H9 (cell line): ENCODE results near the gene SPEG. TPM values are rescaled to one million over a fixed set of nuclear protein-coding genes. Genes with fewer than 3 reads are reported as not detected.
A peak's percentile ranks its signal among the peaks of the same experiment; 100 is the strongest.

Experiments
- DNase-seq: peaks from one replicate; pipeline ENCODE4 v3.0.0-alpha.2; 2017
- H2AFZ ChIP-seq: one replicate; pipeline ENCODE4 v1.6.1; 2013; ENCODE audit warnings: mild to moderate bottlenecking, low read length, control low read depth, moderate library complexity
- H2AK5ac ChIP-seq: 2 replicates; pipeline ENCODE4 v1.6.1; 2013; ENCODE audit warnings: low read length, control low read depth, mixed read lengths; ENCODE audit not compliant: insufficient read length
- H2BK120ac ChIP-seq: one replicate; pipeline ENCODE4 v1.6.1; 2013; ENCODE audit warnings: low read depth, mild to moderate bottlenecking, low read length, control low read depth, inconsistent platforms; ENCODE audit not compliant: poor library complexity, severe bottlenecking
- H2BK12ac ChIP-seq: 2 replicates; pipeline ENCODE4 v1.6.1; 2013; ENCODE audit warnings: low read length, control low read depth, mixed read lengths, low read depth; ENCODE audit not compliant: insufficient read length
- H2BK15ac ChIP-seq: 2 replicates; pipeline ENCODE4 v1.6.1; 2013; ENCODE audit warnings: low read depth, low read length, control low read depth
- H2BK20ac ChIP-seq: one replicate; pipeline ENCODE4 v1.6.1; 2013; ENCODE audit warnings: low read depth, mild to moderate bottlenecking, low read length, control low read depth, inconsistent platforms; ENCODE audit not compliant: poor library complexity, severe bottlenecking
- H2BK5ac ChIP-seq: 2 replicates; pipeline ENCODE4 v1.6.1; 2013; ENCODE audit warnings: low read length, control low read depth, mixed read lengths; ENCODE audit not compliant: insufficient read length
- H3K14ac ChIP-seq: 2 replicates; pipeline ENCODE4 v1.6.1; 2013; ENCODE audit warnings: low read length, control low read depth; ENCODE audit not compliant: insufficient read depth
- H3K18ac ChIP-seq: 2 replicates; pipeline ENCODE4 v1.6.1; 2013; ENCODE audit warnings: low read depth, mild to moderate bottlenecking, mixed read lengths, low read length, control low read depth; ENCODE audit not compliant: insufficient read length
- H3K23ac ChIP-seq: 2 replicates; pipeline ENCODE4 v1.6.1; 2013; ENCODE audit warnings: low read length, control low read depth, mixed read lengths, low read depth; ENCODE audit not compliant: insufficient read length
- H3K23me2 ChIP-seq: 2 replicates; pipeline ENCODE4 v1.6.1; 2013; ENCODE audit warnings: low read depth, mild to moderate bottlenecking, mixed read lengths, low read length, control low read depth; ENCODE audit not compliant: insufficient read length, poor library complexity, severe bottlenecking
- H3K27ac ChIP-seq: 2 replicates; pipeline ENCODE4 v1.5.1; 2013; ENCODE audit warnings: low read length, control low read depth, mixed read lengths, low read depth; ENCODE audit not compliant: insufficient read length
- H3K27me3 ChIP-seq: 2 replicates; pipeline ENCODE4 v1.6.1; 2013; ENCODE audit warnings: low read length, control low read depth, inconsistent platforms; ENCODE audit not compliant: insufficient read depth
- H3K4ac ChIP-seq: 2 replicates; pipeline ENCODE4 v1.6.1; 2013; ENCODE audit warnings: low read depth, mild to moderate bottlenecking, control low read depth, inconsistent platforms, low read length, moderate library complexity
- H3K4me1 ChIP-seq: 2 replicates; pipeline ENCODE4 v1.6.1; 2013; ENCODE audit warnings: low read length, control low read depth, inconsistent platforms; ENCODE audit not compliant: insufficient read depth
- H3K4me2 ChIP-seq: 2 replicates; pipeline ENCODE4 v1.6.1; 2013; ENCODE audit warnings: low read length, control low read depth, mixed read lengths; ENCODE audit not compliant: insufficient read length, insufficient read depth
- H3K56ac ChIP-seq: 2 replicates; pipeline ENCODE4 v1.6.1; 2013; ENCODE audit warnings: low read depth, mild to moderate bottlenecking, mixed read lengths, low read length, control low read depth; ENCODE audit not compliant: insufficient read length
- H3K79me1 ChIP-seq: 2 replicates; pipeline ENCODE4 v1.6.1; 2013; ENCODE audit warnings: low read depth, mild to moderate bottlenecking, moderate library complexity, low read length, control low read depth, inconsistent platforms; ENCODE audit not compliant: insufficient read depth, poor library complexity, severe bottlenecking
- H3K79me2 ChIP-seq: 2 replicates; pipeline ENCODE4 v1.6.1; 2013; ENCODE audit warnings: low read length, control low read depth, inconsistent platforms; ENCODE audit not compliant: insufficient read depth
- H3K9ac ChIP-seq: 2 replicates; pipeline ENCODE4 v1.6.1; 2013; ENCODE audit warnings: low read length, control low read depth, mixed read lengths; ENCODE audit not compliant: insufficient read length; ENCODE audit errors: extremely low read depth
- H3K9me3 ChIP-seq: one replicate; pipeline ENCODE4 v1.6.1; 2013; ENCODE audit warnings: low read depth, low read length, inconsistent platforms; ENCODE audit not compliant: control insufficient read depth
- H3T11ph ChIP-seq: one replicate; pipeline ENCODE4 v1.6.1; 2013; ENCODE audit warnings: mild to moderate bottlenecking, low read length, control low read depth, inconsistent platforms
- H4K20me1 ChIP-seq: one replicate; pipeline ENCODE4 v1.6.1; 2013; ENCODE audit not compliant: control insufficient read depth, insufficient read length, insufficient read depth
- H4K5ac ChIP-seq: 2 replicates; pipeline ENCODE4 v1.6.1; 2013; ENCODE audit warnings: low read depth, mild to moderate bottlenecking, mixed read lengths, low read length, control low read depth; ENCODE audit not compliant: insufficient read length
- H4K8ac ChIP-seq: replicated peaks from 2 replicates; pipeline ENCODE4 v1.6.1; 2013; ENCODE audit warnings: low read length, control low read depth, mixed read lengths, low read depth; ENCODE audit not compliant: insufficient read length
- H4K91ac ChIP-seq: 2 replicates; pipeline ENCODE4 v1.6.1; 2013; ENCODE audit warnings: low read depth, mild to moderate bottlenecking, moderate library complexity, mixed read lengths, low read length, control low read depth; ENCODE audit not compliant: insufficient read length
- H3K27ac Mint-ChIP-seq, 3 experiments: 2 replicates in 2 of 3; 3 replicates in 1 of 3; pipeline ENCODE4 v1.8.0; 2020 to 2021; ENCODE audit warnings: mixed read lengths in 3 of 3, mild to moderate bottlenecking in 1 of 3, moderate library complexity in 1 of 3
- H3K27me3 Mint-ChIP-seq: 2 replicates; pipeline ENCODE4 v1.8.0; 2021; ENCODE audit warnings: low read depth, mild to moderate bottlenecking, moderate library complexity, mixed read lengths
- H3K36me3 Mint-ChIP-seq, 3 experiments: 2 replicates in 2 of 3; 3 replicates in 1 of 3; pipeline ENCODE4 v1.8.0; 2020 to 2021; ENCODE audit warnings: low read depth in 3 of 3, mixed read lengths in 3 of 3; ENCODE audit not compliant: insufficient read depth in 1 of 3
- H3K4me1 Mint-ChIP-seq, 2 experiments: 2 replicates each; pipeline ENCODE4 v1.8.0; 2020; ENCODE audit warnings: mixed read lengths in 2 of 2
- H3K4me3 Mint-ChIP-seq, 2 experiments: 2 replicates in 1 of 2; 3 replicates in 1 of 2; pipeline ENCODE4 v1.8.0; 2020 to 2021; ENCODE audit warnings: mild to moderate bottlenecking in 2 of 2, mixed read lengths in 2 of 2, moderate library complexity in 1 of 2
- H3K9me3 Mint-ChIP-seq, 2 experiments: 2 replicates in 1 of 2; 3 replicates in 1 of 2; pipeline ENCODE4 v1.8.0; 2020; ENCODE audit warnings: mild to moderate bottlenecking in 2 of 2, mixed read lengths in 2 of 2, moderate library complexity in 1 of 2
- CTCF ChIP-seq: fragments of 200-600 bp; sonication (generic); conservative IDR thresholded peaks from 3 replicates; pipeline ENCODE4 v1.8.0; 2021; ENCODE audit warnings: antibody characterized with exemption, mild to moderate bottlenecking
- WGBS: extraction: QIAGEN DNeasy Blood & Tissue Kit; methylation state at CpG from one replicate; pipeline ENCODE4 v1.1.7; 2013; ENCODE audit warnings: missing lambda C conversion rate, low lambda C conversion rate, mixed read lengths; ENCODE audit not compliant: insufficient read length; ENCODE audit errors: extremely low coverage; 5-methylcytosine and 5-hydroxymethylcytosine counted together
- total RNA-seq: library from RNA; stranded (reverse); gene quantifications from 2 replicates; pipeline ENCODE4 v1.2.1, GENCODE V29; 2021

Gene SPEG
- total RNA-seq, 1 experiment from 2014 or later, result 23.7 TPM

- H3K27ac ChIP-seq, result no peak overlapping the region
- no peak overlapping the region for H3K4ac ChIP-seq
- peak overlapping the region in 1 of 3 experiments; percentile 74; a peak in 1 of 7 replicates for H3K27ac Mint-ChIP-seq
- no peaks in the 10 kb centered on the region for H3K79me2 ChIP-seq
- peaks cover 59% of the 10 kb centered on the region for H3K27me3 Mint-ChIP-seq
- peak overlapping the region; percentile 77 for H3K4me2 ChIP-seq
- TF ChIP-seq CTCF, result no peak
- H3K18ac ChIP-seq, result no peak overlapping the region
- H3K36me3 Mint-ChIP-seq, result no peaks in the 10 kb centered on the region; a peak in 1 of 7 replicates
- H3K23me2 ChIP-seq, result peaks cover 24% of the 10 kb centered on the region
- peak overlapping the region; percentile 32 to 96; a peak in 4 of 5 replicates for H3K4me3 Mint-ChIP-seq
- no peaks in the 10 kb centered on the region; a peak in 1 of 5 replicates for H3K9me3 Mint-ChIP-seq
- DNase-seq, result no peak
- peaks cover 5% of the 10 kb centered on the region for H4K20me1 ChIP-seq
- H2BK20ac ChIP-seq, result no peak overlapping the region
- no peak overlapping the region for H2AK5ac ChIP-seq
- H3K9me3 ChIP-seq, result no peaks in the 10 kb centered on the region
- peaks cover 12% of the 10 kb centered on the region; the same call in 1 of the 2 replicates for H3K4me1 ChIP-seq
- H2BK5ac ChIP-seq, result no peak overlapping the region
- H3K79me1 ChIP-seq, result no peaks in the 10 kb centered on the region
- H3K27me3 ChIP-seq, result peaks cover 15% of the 10 kb centered on the region; the same call in 1 of the 2 replicates
- H3K4me1 Mint-ChIP-seq, result peaks cover 32 to 50% of the 10 kb centered on the region in 2 experiments
- H4K8ac ChIP-seq, result no peak overlapping the region
- no CpG with 5 or more reads among the region's 20 CpGs for WGBS
- H3T11ph ChIP-seq, result no peak overlapping the region
- H2BK12ac ChIP-seq, result no peak overlapping the region
- no peak overlapping the region for H3K9ac ChIP-seq
- H2AFZ ChIP-seq, result no peak overlapping the region
- H3K56ac ChIP-seq, result no peak overlapping the region
- no peak overlapping the region for H2BK120ac ChIP-seq
- no peak overlapping the region for H4K91ac ChIP-seq
- no peak overlapping the region for H3K14ac ChIP-seq
- no peak overlapping the region for H3K23ac ChIP-seq
- H4K5ac ChIP-seq, result no peak overlapping the region
- H2BK15ac ChIP-seq, result no peak overlapping the region
Measured at GRCh38 chr2:219496247-219496824, 61.7 kb downstream of the SPEG start.
